Endothelial cell of umbilical vein (primary cell): ENCODE measurements around the gene MROH7. TPM values are rescaled to one million over a fixed set of nuclear protein-coding genes. Genes with fewer than 3 reads are reported as not detected.

Source experiments
- BruUV-seq: library from RNA; stranded (reverse); fragments of 400-500 nt; replicated peaks from 2 replicates; lab custom pipeline; 2021; lab: Mats Ljungman, UMichigan
- CTCF ChIA-PET: fragments of 300-600, 350-600 bp; sonication (Branson Sonifier 250); formaldehyde crosslinking; loops from one replicate; lab custom pipeline; 2021; ENCODE audit warnings: antibody characterized with exemption, inconsistent platforms; lab: Charles Lee
- POLR2A ChIA-PET: fragments of 300-600, 350-600 bp; sonication (Branson Sonifier 250); formaldehyde crosslinking; loops from one replicate; lab custom pipeline; 2021; ENCODE audit warnings: antibody characterized with exemption, inconsistent platforms; lab: Charles Lee
- DNase-seq: peaks from one replicate; pipeline ENCODE4 v3.0.0-alpha.2; 2011; ENCODE audit warnings: low read depth, low spot score
- FAIRE-seq: peaks from 2 replicates; lab custom pipeline; 2011; peaks lifted over from hg19 to GRCh38; lab: Jason Lieb, UNC
- H2AFZ ChIP-seq: 2 replicates; pipeline ENCODE4 v1.6.0; 2012; ENCODE audit warnings: low read depth, low read length, control low read depth, inconsistent platforms
- H3K27ac ChIP-seq: 2 replicates; pipeline ENCODE4 v1.5.1; 2011; ENCODE audit warnings: low read depth, mild to moderate bottlenecking, control low read depth, low read length, moderate library complexity; ENCODE audit not compliant: insufficient read depth
- H3K27me3 ChIP-seq, 2 experiments: 2 replicates each; pipeline versions ENCODE4 v1.6.0 to v1.6.1; 2011; ENCODE audit warnings: low read length in 2 of 2, mixed read lengths in 1 of 2; ENCODE audit not compliant: control insufficient read depth in 2 of 2, insufficient read depth in 2 of 2
- H3K36me3 ChIP-seq, 2 experiments: 2 replicates in 1 of 2; 3 replicates in 1 of 2; pipeline ENCODE4 v1.5.1; 2011; ENCODE audit warnings: low read length in 2 of 2, mild to moderate bottlenecking in 1 of 2, moderate library complexity in 1 of 2; ENCODE audit not compliant: control insufficient read depth in 2 of 2, insufficient read depth in 2 of 2; ENCODE audit errors: extremely low read depth in 1 of 2
- H3K4me1 ChIP-seq: 3 replicates; pipeline ENCODE4 v1.5.1; 2011; ENCODE audit warnings: mild to moderate bottlenecking, low read length; ENCODE audit not compliant: control insufficient read depth, insufficient read depth; ENCODE audit errors: extremely low read depth
- H3K4me2 ChIP-seq: 2 replicates; pipeline ENCODE4 v1.6.1; 2011; ENCODE audit warnings: low read length, control low read depth, mixed read lengths; ENCODE audit not compliant: insufficient read depth
- H3K4me3 ChIP-seq, 3 experiments: fragments of 200-600 bp in 1 of 3; sonication (generic), shearing (Covaris generic) in 1 of 3; replicated peaks in 1 of 3; 2 replicates each; pipeline ENCODE4 v1.5.1; 2011 to 2016; ENCODE audit warnings: control low read depth in 3 of 3, low read length in 3 of 3, mild to moderate bottlenecking in 2 of 3, inconsistent platforms in 1 of 3, low read depth in 1 of 3, moderate library complexity in 1 of 3; ENCODE audit not compliant: insufficient read depth in 1 of 3
- H3K79me2 ChIP-seq: 2 replicates; pipeline ENCODE4 v1.6.0; 2012; ENCODE audit warnings: low read length, inconsistent platforms; ENCODE audit not compliant: control insufficient read depth, insufficient read depth
- H3K9ac ChIP-seq: replicated peaks from 2 replicates; pipeline ENCODE3; 2011; ENCODE audit warnings: low read length, control low read depth; ENCODE audit not compliant: insufficient read depth; ENCODE audit errors: extremely low read depth
- H3K9me1 ChIP-seq: replicated peaks from 3 replicates; pipeline ENCODE4 v1.6.0; 2011; ENCODE audit warnings: mild to moderate bottlenecking, low read length; ENCODE audit not compliant: control insufficient read depth, insufficient read depth; ENCODE audit errors: extremely low read depth
- H3K9me3 ChIP-seq: replicated peaks from 2 replicates; pipeline ENCODE4 v1.5.1; 2012; ENCODE audit warnings: low read length, inconsistent platforms; ENCODE audit not compliant: control insufficient read depth, insufficient read depth
- H4K20me1 ChIP-seq: replicated peaks from 2 replicates; pipeline ENCODE3; 2011; ENCODE audit warnings: mild to moderate bottlenecking, low read length; ENCODE audit not compliant: control insufficient read depth, insufficient read depth; ENCODE audit errors: extremely low read depth
- CTCF ChIP-seq, 2 donors: IDR thresholded peaks; 1 replicate in 1 of 2; 2 replicates in 1 of 2; pipeline ENCODE4 v1.5.1; 2011; ENCODE audit warnings: low read length in 2 of 2, mild to moderate bottlenecking in 2 of 2, moderate library complexity in 2 of 2, control low read depth in 1 of 2, inconsistent platforms in 1 of 2, low read depth in 1 of 2; ENCODE audit not compliant: insufficient read depth in 1 of 2; ENCODE audit errors: extremely low read depth in 1 of 2
- EZH2 ChIP-seq: IDR thresholded peaks from 2 replicates; pipeline ENCODE4 v1.6.1; 2012; ENCODE audit warnings: borderline replicate concordance, low read depth, mild to moderate bottlenecking, moderate library complexity, low read length, inconsistent platforms; ENCODE audit not compliant: severe bottlenecking
- FOS ChIP-seq: IDR thresholded peaks from 2 replicates; pipeline ENCODE4 v1.6.1; 2011; ENCODE audit warnings: mild to moderate bottlenecking, low read length, moderate library complexity, borderline replicate concordance; ENCODE audit not compliant: insufficient read depth
- GATA2 ChIP-seq: IDR thresholded peaks from 2 replicates; pipeline ENCODE4 v1.7.0; 2011; ENCODE audit warnings: low read depth, mild to moderate bottlenecking, moderate library complexity, mixed read lengths, low read length; ENCODE audit not compliant: insufficient read length, insufficient read depth
- JUN ChIP-seq: IDR thresholded peaks from 2 replicates; pipeline ENCODE4 v1.6.1; 2011; ENCODE audit warnings: borderline replicate concordance, low read depth; ENCODE audit not compliant: insufficient read length, insufficient read depth
- MAX ChIP-seq: IDR thresholded peaks from 2 replicates; pipeline ENCODE4 v1.6.1; 2011; ENCODE audit not compliant: insufficient read depth, insufficient read length
- MYC ChIP-seq: IDR thresholded peaks from one replicate; pipeline ENCODE4 v1.6.1; 2011; ENCODE audit warnings: mild to moderate bottlenecking, low read depth, low read length
- POLR2A ChIP-seq: IDR thresholded peaks from 2 replicates; pipeline ENCODE4 v1.6.1; 2012; ENCODE audit warnings: low read depth, mild to moderate bottlenecking, control low read depth, low read length
- POLR2AphosphoS5 ChIP-seq: IDR thresholded peaks from 2 replicates; pipeline ENCODE4 v1.6.1; 2012; ENCODE audit warnings: low read depth, mild to moderate bottlenecking, control low read depth, low read length, moderate library complexity; ENCODE audit not compliant: insufficient read depth
- dilution Hi-C: fragments of 300-500 bp; cut with MboI; formaldehyde crosslinking; loops from one replicate; pipeline ENCODE4 v1.15.0; 2019; ENCODE audit warnings: low sequenced_read_pairs; ENCODE audit not compliant: extremely low pct_ligation_motif_present
- intact Hi-C: fragments of 100-400 bp; cut with micrococcal nuclease; formaldehyde crosslinking; loops from one replicate; pipeline ENCODE4 v1.10.0; 2022
- polyA plus RNA-seq, 4 experiments: library from polyadenylated mRNA; depleted of rRNA in 3 of 4; stranded (reverse) in 3 of 4; unstranded in 1 of 4; fragments of >200 nt; gene quantifications; 2 replicates each; pipeline versions ENCODE4 v1.2.1 to v1.2.3, GENCODE V29; 2011 to 2012; ENCODE audit warnings: missing spikeins in 1 of 4
- total RNA-seq: library from RNA; stranded (reverse); gene quantifications from 2 replicates; pipeline ENCODE4 v1.2.3, GENCODE V29; 2021

Gene MROH7
- total and polyA plus RNA-seq, 2 donors (not counting 3 experiments of a cell fraction or from before 2014, with no cell fraction given), result 0.06 to 0.24 TPM

GRCh38 chr1:54711536-54711935 is 70.0 kb downstream of the MROH7 start:
- Histone ChIP-seq H2AFZ (no peak overlapping the region), H3K27ac (no peak overlapping the region), H3K36me3 (no peaks in the 10 kb centered on the region), H3K9me3 (no peaks in the 10 kb centered on the region), H4K20me1 (no peaks in the 10 kb centered on the region), H3K79me2 (peaks cover 8% of the 10 kb centered on the region), H3K9me1 (no peaks in the 10 kb centered on the region), H3K4me1 (peaks cover 7% of the 10 kb centered on the region), H3K4me3 (no peak overlapping the region), H3K27me3 (peaks cover 0 to 2% of the 10 kb centered on the region in 2 experiments), H3K9ac (no peak overlapping the region), H3K4me2 (no peak overlapping the region)
- FAIRE-seq (no peak), DNase-seq (no peak)
- BruUV-seq, result no TSS peak
- dilution Hi-C loops (no loop called here), intact Hi-C loops (no loop called here)
- ChIA-PET CTCF (no interaction called here), POLR2A (no interaction called here)
- TF ChIP-seq FOS (no peak), MYC (no peak), POLR2AphosphoS5 (no peak), EZH2 (no peak), GATA2 (no peak), JUN (no peak), CTCF (IDR thresholded peaks at IDR 0.05; ENCODE audit: extremely low read depth in 1 of 2, insufficient read depth in 1 of 2, low read depth in 1 of 2, low read length in 2 of 2) (no peak), POLR2A (no peak), MAX (no peak)
